MCF 10A (cell line): Measurements from ENCODE around the gene DACH2. TPM values are rescaled to one million over a fixed set of nuclear protein-coding genes. Genes with fewer than 3 reads are reported as not detected.
A peak's percentile ranks its signal among the peaks of the same experiment; 100 is the strongest.

Experiments used
- BruUV-seq: library from RNA; stranded (reverse); fragments of 400-500 nt; replicated peaks from 2 replicates; lab custom pipeline; 2021; lab: Mats Ljungman, UMichigan
- CTCF ChIA-PET: fragments of 300-600 bp; sonication (Branson Sonifier 250); formaldehyde crosslinking; extraction: SDS; loops from one replicate; lab custom pipeline; 2021; ENCODE audit warnings: antibody characterized with exemption, inconsistent platforms; lab: Yijun Ruan, JAX
- POLR2A ChIA-PET: fragments of 300-600, 350-650 bp; sonication (Branson Sonifier 250); formaldehyde crosslinking; extraction: SDS; loops from one replicate; lab custom pipeline; 2020; ENCODE audit warnings: antibody characterized with exemption, inconsistent platforms; lab: Yijun Ruan, JAX
- DNase-seq: peaks from one replicate; pipeline ENCODE4 v3.0.0-alpha.2; 2018; ENCODE audit not compliant: unreplicated experiment
- H3K27ac Mint-ChIP-seq: one replicate; pipeline ENCODE4 v1.8.0; 2022; ENCODE audit warnings: mild to moderate bottlenecking, low read depth, mixed read lengths; ENCODE audit not compliant: unreplicated experiment
- H3K27me3 Mint-ChIP-seq: one replicate; pipeline ENCODE4 v1.8.0; 2022; ENCODE audit warnings: mixed read lengths; ENCODE audit not compliant: insufficient read depth, unreplicated experiment
- H3K36me3 Mint-ChIP-seq: one replicate; pipeline ENCODE4 v1.8.0; 2022; ENCODE audit warnings: mild to moderate bottlenecking, moderate library complexity, mixed read lengths; ENCODE audit not compliant: insufficient read depth, unreplicated experiment
- H3K4me1 Mint-ChIP-seq: one replicate; pipeline ENCODE4 v1.8.0; 2022; ENCODE audit warnings: mixed read lengths; ENCODE audit not compliant: insufficient read depth, unreplicated experiment
- H3K4me3 Mint-ChIP-seq: one replicate; pipeline ENCODE4 v1.8.0; 2022; ENCODE audit warnings: mild to moderate bottlenecking, moderate library complexity, mixed read lengths; ENCODE audit not compliant: unreplicated experiment
- H3K9me3 Mint-ChIP-seq: one replicate; pipeline ENCODE4 v1.8.0; 2022; ENCODE audit warnings: mixed read lengths; ENCODE audit not compliant: unreplicated experiment
- intact Hi-C: fragments of 100-400 bp; cut with micrococcal nuclease; formaldehyde crosslinking; loops from 2 replicates; pipeline ENCODE4 v1.14.1; 2022
- total RNA-seq: library from RNA; stranded (reverse); gene quantifications from 2 replicates; pipeline ENCODE4 v1.2.3, GENCODE V29; 2022
- TF ChIP-seq, protein P1 (sequence below): fragments of 200-600 bp; IDR thresholded peaks from one replicate; pipeline ENCODE4 v1.8.0; 2022; ENCODE audit warnings: antibody characterized with exemption, mild to moderate bottlenecking; ENCODE audit not compliant: unreplicated experiment

Gene DACH2
- total RNA-seq, 1 experiment from 2014 or later, result not detected

DNA sequence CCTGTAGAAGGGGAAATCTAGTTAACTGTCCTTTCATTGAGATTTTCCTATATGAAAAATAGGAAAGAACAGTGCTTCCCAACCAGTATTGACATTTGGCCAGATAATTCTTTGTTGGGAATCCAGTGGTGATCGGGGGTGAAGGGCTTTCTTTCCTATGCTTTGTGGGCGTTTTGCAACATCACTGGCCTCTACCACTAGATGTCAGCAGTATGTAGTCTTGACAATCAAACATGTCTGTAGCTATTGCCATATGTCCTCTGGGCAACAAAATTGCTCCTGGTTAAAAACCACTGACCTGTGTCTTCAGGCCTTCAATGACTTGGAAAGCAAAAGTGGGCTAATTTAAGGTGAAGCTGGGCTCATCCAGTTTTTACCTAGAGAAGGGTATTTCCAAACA is 658.5 kb downstream of the DACH2 start:
- Mint-ChIP-seq H3K27me3 (no peaks in the 10 kb centered on the region), H3K27ac (no peak overlapping the region), H3K4me1 (no peaks in the 10 kb centered on the region), H3K36me3 (no peaks in the 10 kb centered on the region), H3K9me3 (peaks cover 14% of the 10 kb centered on the region), H3K4me3 (no peak overlapping the region)
- POLR2A ChIA-PET, result interaction anchor here (0.6 kb wide), 1 partner anchor 668 kb away, joined by 3 read pairs; no protein-coding TSS in a partner anchor
- peak; percentile 24 for DNase-seq
- CTCF ChIA-PET, result interaction anchor here (0.6 to 1.2 kb wide), 6 partner anchors 97 to 529 kb away, joined by 3 read pairs; no protein-coding TSS in a partner anchor
- intact Hi-C loops, result loop anchor here (10.0 kb wide), 1 partner anchor 138 kb away; no protein-coding TSS in a partner anchor
- BruUV-seq, result no TSS peak
- TF ChIP-seq, protein P1, sequence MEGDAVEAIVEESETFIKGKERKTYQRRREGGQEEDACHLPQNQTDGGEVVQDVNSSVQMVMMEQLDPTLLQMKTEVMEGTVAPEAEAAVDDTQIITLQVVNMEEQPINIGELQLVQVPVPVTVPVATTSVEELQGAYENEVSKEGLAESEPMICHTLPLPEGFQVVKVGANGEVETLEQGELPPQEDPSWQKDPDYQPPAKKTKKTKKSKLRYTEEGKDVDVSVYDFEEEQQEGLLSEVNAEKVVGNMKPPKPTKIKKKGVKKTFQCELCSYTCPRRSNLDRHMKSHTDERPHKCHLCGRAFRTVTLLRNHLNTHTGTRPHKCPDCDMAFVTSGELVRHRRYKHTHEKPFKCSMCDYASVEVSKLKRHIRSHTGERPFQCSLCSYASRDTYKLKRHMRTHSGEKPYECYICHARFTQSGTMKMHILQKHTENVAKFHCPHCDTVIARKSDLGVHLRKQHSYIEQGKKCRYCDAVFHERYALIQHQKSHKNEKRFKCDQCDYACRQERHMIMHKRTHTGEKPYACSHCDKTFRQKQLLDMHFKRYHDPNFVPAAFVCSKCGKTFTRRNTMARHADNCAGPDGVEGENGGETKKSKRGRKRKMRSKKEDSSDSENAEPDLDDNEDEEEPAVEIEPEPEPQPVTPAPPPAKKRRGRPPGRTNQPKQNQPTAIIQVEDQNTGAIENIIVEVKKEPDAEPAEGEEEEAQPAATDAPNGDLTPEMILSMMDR, result peak; percentile 20

DNA sequence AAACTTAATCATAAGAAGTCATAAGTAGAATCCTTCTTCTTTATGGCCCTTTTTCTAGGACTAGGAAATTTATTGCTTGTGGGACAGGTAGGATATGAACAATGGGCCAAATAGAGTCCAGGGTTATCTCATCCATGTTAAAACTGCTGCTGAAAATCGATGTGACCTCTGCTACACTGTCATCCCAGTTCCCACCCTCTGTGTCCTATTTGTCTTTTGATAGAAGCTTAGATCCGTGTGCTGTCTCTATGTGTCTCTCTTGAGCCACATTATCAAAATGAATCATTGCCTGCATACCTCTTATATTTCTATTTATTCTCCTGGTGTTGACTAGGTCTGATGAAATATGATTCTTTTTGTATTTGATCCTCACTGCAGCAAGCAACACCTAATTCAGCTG is 661.4 kb downstream of the DACH2 start:
- no TSS peak for BruUV-seq
- H3K27me3 Mint-ChIP-seq, result no peaks in the 10 kb centered on the region
- CTCF ChIA-PET, result no interaction called here
- H3K9me3 Mint-ChIP-seq, result peaks cover 10% of the 10 kb centered on the region
- TF ChIP-seq, protein P1, result no peak
- POLR2A ChIA-PET, result no interaction called here
- intact Hi-C loops, result loop anchor here (10.0 kb wide), 1 partner anchor 135 kb away; no protein-coding TSS in a partner anchor
- H3K27ac Mint-ChIP-seq, result no peak overlapping the region
- no peaks in the 10 kb centered on the region for H3K4me1 Mint-ChIP-seq
- H3K4me3 Mint-ChIP-seq, result no peak overlapping the region
- H3K36me3 Mint-ChIP-seq, result no peaks in the 10 kb centered on the region
- DNase-seq, result no peak

DNA sequence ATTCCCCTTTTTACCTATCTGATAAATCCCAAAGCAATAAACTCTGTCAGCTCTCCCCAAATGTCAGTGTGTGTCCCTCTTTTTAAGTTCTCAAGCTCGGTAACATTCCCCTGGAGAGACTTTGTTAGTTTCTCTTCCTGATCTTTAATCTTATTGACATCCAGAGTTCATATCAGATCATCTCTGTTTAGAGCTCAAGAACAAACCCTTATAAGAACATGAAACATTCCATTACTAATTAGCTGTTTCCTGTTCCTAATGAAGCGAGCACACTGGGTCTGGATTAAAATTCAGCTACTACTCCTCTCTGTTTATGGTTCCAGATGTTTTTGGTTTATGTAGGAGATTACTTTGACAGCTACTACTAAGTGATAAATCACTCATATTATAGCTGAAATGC is 681.5 kb downstream of the DACH2 start:
- Mint-ChIP-seq H3K4me3 (no peak overlapping the region), H3K4me1 (peaks cover 4% of the 10 kb centered on the region), H3K27ac (no peak overlapping the region), H3K27me3 (no peaks in the 10 kb centered on the region), H3K9me3 (no peaks in the 10 kb centered on the region), H3K36me3 (no peaks in the 10 kb centered on the region)
- BruUV-seq, result no TSS peak
- DNase-seq, result no peak
- POLR2A ChIA-PET, result no interaction called here
- TF ChIP-seq, protein P1, result no peak
- CTCF ChIA-PET, result interaction anchor here (0.6 kb wide), 1 partner anchor 1995 kb away, joined by 4 read pairs; no protein-coding TSS in a partner anchor
- intact Hi-C loops, result no loop called here

DNA sequence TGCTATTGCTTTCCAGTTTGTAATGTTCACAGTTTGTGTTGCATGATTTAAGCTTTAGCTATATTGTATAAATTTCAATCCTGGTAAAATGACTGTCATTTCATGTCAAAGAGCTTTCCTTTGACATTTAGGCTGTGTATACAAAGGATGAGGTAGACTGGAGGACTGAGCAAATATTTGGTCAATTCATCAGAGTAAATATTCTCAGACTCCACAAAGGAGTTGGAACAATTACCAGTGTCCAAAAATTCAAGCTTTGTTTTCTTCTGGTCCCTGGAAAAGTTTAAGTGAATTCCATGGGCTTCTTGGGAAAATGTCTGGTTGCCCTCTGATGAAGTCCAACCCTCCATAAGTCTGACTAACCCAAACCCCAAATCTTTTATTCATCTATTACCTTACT is 682.4 kb downstream of the DACH2 start:
- Mint-ChIP-seq H3K4me3 (no peak overlapping the region), H3K36me3 (no peaks in the 10 kb centered on the region), H3K27ac (no peak overlapping the region), H3K4me1 (peaks cover 4% of the 10 kb centered on the region), H3K27me3 (no peaks in the 10 kb centered on the region), H3K9me3 (no peaks in the 10 kb centered on the region)
- intact Hi-C loops, result no loop called here
- TF ChIP-seq, protein P1, result no peak
- DNase-seq, result no peak
- POLR2A ChIA-PET, result no interaction called here
- no TSS peak for BruUV-seq
- CTCF ChIA-PET, result no interaction called here
